K562 (cell line): Measurements from ENCODE around the gene LY6G6D. TPM values are rescaled to one million over a fixed set of nuclear protein-coding genes. Genes with fewer than 3 reads are reported as not detected.

Source experiments
- CBX8 ChIP-seq: fragments of 200-600 bp; sonication (generic); IDR thresholded peaks from 2 replicates; pipeline ENCODE4 v1.6.1; 2012; ENCODE audit warnings: borderline replicate concordance, mixed run types, low read depth, mild to moderate bottlenecking, moderate library complexity, mixed read lengths, low read length, control low read depth, inconsistent platforms; ENCODE audit not compliant: poor library complexity, severe bottlenecking; ENCODE audit errors: extremely low read depth
- CREM ChIP-seq: IDR thresholded peaks from 2 replicates; pipeline ENCODE4 v1.6.1; 2014; ENCODE audit warnings: antibody characterized with exemption, low read depth
- CTBP1 ChIP-seq: fragments of 450-650 bp; IDR thresholded peaks from 2 replicates; pipeline ENCODE4 v1.6.1; 2016; ENCODE audit warnings: borderline replicate concordance
- CXXC5 ChIP-seq: fragments of 250-450 bp; sonication (Bioruptor Pico); IDR thresholded peaks from 2 replicates; pipeline ENCODE4 v1.8.0; 2022; ENCODE audit warnings: inconsistent platforms, mild to moderate bottlenecking, moderate library complexity
- ELF4 ChIP-seq: fragments of 450-650 bp; formaldehyde crosslinking; IDR thresholded peaks from 2 replicates; pipeline ENCODE4 v1.4.0; 2022; ENCODE audit warnings: missing genetic modification characterization
- EP300 ChIP-seq: IDR thresholded peaks from 2 replicates; pipeline ENCODE4 v1.6.1; 2012; ENCODE audit warnings: low read length, improper control_type of control experiment
- ETS1 ChIP-seq: conservative IDR thresholded peaks from 2 replicates; pipeline ENCODE4 v1.6.1; 2011; ENCODE audit warnings: low read depth, mild to moderate bottlenecking, low read length; ENCODE audit not compliant: control insufficient read depth
- L3MBTL2 ChIP-seq: fragments of 450-650 bp; IDR thresholded peaks from 2 replicates; pipeline ENCODE4 v1.6.1; 2016; ENCODE audit warnings: mild to moderate bottlenecking, moderate library complexity
- MEIS2 ChIP-seq: fragments of 450-650 bp; IDR thresholded peaks from 2 replicates; pipeline ENCODE4 v1.6.1; 2014; ENCODE audit warnings: mild to moderate bottlenecking; ENCODE audit not compliant: partially characterized antibody
- POLR3A ChIP-seq: IDR thresholded peaks from 2 replicates; pipeline ENCODE4 v1.6.1; 2011; ENCODE audit warnings: borderline replicate concordance, mild to moderate bottlenecking, moderate library complexity; ENCODE audit not compliant: insufficient read length, insufficient read depth; ENCODE audit errors: extremely low read depth
- RBM15 ChIP-seq: fragments of 200-400 bp; formaldehyde crosslinking; IDR thresholded peaks from 2 replicates; pipeline ENCODE4 v1.6.1; 2018; ENCODE audit warnings: mild to moderate bottlenecking, low read length, moderate library complexity; ENCODE audit not compliant: insufficient read depth
- RBM25 ChIP-seq: fragments of 200-400 bp; formaldehyde crosslinking; IDR thresholded peaks from 2 replicates; pipeline ENCODE4 v1.6.1; 2018; ENCODE audit warnings: low read length, low read depth, moderate library complexity; ENCODE audit not compliant: severe bottlenecking
- RCOR1 ChIP-seq, 2 experiments: IDR thresholded peaks; 2 replicates each; pipeline ENCODE4 v1.6.1; 2012; ENCODE audit warnings: low read depth in 2 of 2, low read length in 2 of 2, borderline replicate concordance in 1 of 2, improper control_type of control experiment in 1 of 2
- SMAD4 ChIP-seq: fragments of 250-450 bp; sonication (Bioruptor Pico); conservative IDR thresholded peaks from 2 replicates; pipeline ENCODE4 v1.8.0; 2021; ENCODE audit warnings: inconsistent platforms, mild to moderate bottlenecking, moderate library complexity
- SNRNP70 ChIP-seq: fragments of 200-400 bp; formaldehyde crosslinking; optimal IDR thresholded peaks from 2 replicates; pipeline ENCODE3; 2017; ENCODE audit warnings: low read depth, low read length
- TARDBP ChIP-seq: fragments of 450-650 bp; IDR thresholded peaks from 2 replicates; pipeline ENCODE4 v1.6.1; 2016
- TEAD4 ChIP-seq, 2 experiments: sonication (generic) in 1 of 2; formaldehyde crosslinking in 1 of 2; IDR thresholded peaks; 2 replicates each; pipeline versions ENCODE4 v1.6.1 to v1.8.0; 2012 to 2022; ENCODE audit warnings: borderline replicate concordance in 1 of 2, inconsistent platforms in 1 of 2, low read length in 1 of 2, mild to moderate bottlenecking in 1 of 2, missing genetic modification reagents in 1 of 2
- TSC22D4 ChIP-seq: fragments of 450-650 bp; IDR thresholded peaks from 2 replicates; pipeline ENCODE4 v1.6.1; 2016; ENCODE audit warnings: missing genetic modification characterization, missing biosample characterization, control low read depth
- YY1 ChIP-seq, 3 experiments: IDR thresholded peaks; 2 replicates each; pipeline ENCODE4 v1.6.1; 2011; ENCODE audit warnings: low read length in 2 of 3, mild to moderate bottlenecking in 2 of 3, moderate library complexity in 2 of 3, borderline replicate concordance in 1 of 3, control low read depth in 1 of 3, low read depth in 1 of 3; ENCODE audit not compliant: insufficient read depth in 3 of 3, insufficient replicate concordance in 2 of 3, control insufficient read depth in 1 of 3, insufficient read length in 1 of 3; ENCODE audit errors: extremely low read depth in 1 of 3
- ZNF232 ChIP-seq: sonication (generic); formaldehyde crosslinking; IDR thresholded peaks from 2 replicates; pipeline ENCODE4 v1.8.0; 2022; ENCODE audit warnings: mild to moderate bottlenecking, missing genetic modification reagents
- ZNF41 ChIP-seq: fragments of 250-450 bp; sonication (Bioruptor Pico); conservative IDR thresholded peaks from 2 replicates; pipeline ENCODE4 v1.4.0; 2020; ENCODE audit warnings: mild to moderate bottlenecking
- ZNF551 ChIP-seq: fragments of 250-450 bp; sonication (Bioruptor Pico); IDR thresholded peaks from 2 replicates; pipeline ENCODE4 v1.5.0; 2021; ENCODE audit warnings: mild to moderate bottlenecking, moderate library complexity
- polyA plus RNA-seq, 8 experiments: library from polyadenylated mRNA; depleted of rRNA in 4 of 8; stranded (reverse) in 5 of 8; unstranded in 3 of 8; fragments of >200 nt; fragmentation: Nextera tagmentation in 2 of 8; fragmentation: Illumina TruSeq in 1 of 8; extraction: Ambion mirVana in 2 of 8; extraction: Trizol in 1 of 8; gene quantifications; 2 replicates each; pipeline versions ENCODE4 v1.2.1 to v1.2.3, GENCODE V29; 2011 to 2014; ENCODE audit warnings: inconsistent platforms in 1 of 8, missing spikeins in 1 of 8
- total RNA-seq, 7 experiments: library from RNA; depleted of rRNA in 6 of 7; stranded (reverse); fragments of >200 nt in 6 of 7; fragmentation: Illumina TruSeq in 2 of 7; extraction: Trizol in 2 of 7; gene quantifications; 2 replicates each; pipeline versions ENCODE4 v1.2.1 to v1.2.3, GENCODE V29; 2011 to 2021; ENCODE audit warnings: low replicate concordance in 1 of 7
- TF ChIP-seq, protein P1 (sequence below): sonication (generic); formaldehyde crosslinking; IDR thresholded peaks from 2 replicates; pipeline ENCODE4 v1.8.0; 2022; ENCODE audit warnings: missing genetic modification reagents, mild to moderate bottlenecking, borderline replicate concordance

Gene LY6G6D
- total and polyA plus RNA-seq, 9 of the 15 experiments (the other 6 are each of a cell fraction or from before 2014, with no cell fraction given), result 0.30 to 0.38 TPM; not detected in 7

DNA sequence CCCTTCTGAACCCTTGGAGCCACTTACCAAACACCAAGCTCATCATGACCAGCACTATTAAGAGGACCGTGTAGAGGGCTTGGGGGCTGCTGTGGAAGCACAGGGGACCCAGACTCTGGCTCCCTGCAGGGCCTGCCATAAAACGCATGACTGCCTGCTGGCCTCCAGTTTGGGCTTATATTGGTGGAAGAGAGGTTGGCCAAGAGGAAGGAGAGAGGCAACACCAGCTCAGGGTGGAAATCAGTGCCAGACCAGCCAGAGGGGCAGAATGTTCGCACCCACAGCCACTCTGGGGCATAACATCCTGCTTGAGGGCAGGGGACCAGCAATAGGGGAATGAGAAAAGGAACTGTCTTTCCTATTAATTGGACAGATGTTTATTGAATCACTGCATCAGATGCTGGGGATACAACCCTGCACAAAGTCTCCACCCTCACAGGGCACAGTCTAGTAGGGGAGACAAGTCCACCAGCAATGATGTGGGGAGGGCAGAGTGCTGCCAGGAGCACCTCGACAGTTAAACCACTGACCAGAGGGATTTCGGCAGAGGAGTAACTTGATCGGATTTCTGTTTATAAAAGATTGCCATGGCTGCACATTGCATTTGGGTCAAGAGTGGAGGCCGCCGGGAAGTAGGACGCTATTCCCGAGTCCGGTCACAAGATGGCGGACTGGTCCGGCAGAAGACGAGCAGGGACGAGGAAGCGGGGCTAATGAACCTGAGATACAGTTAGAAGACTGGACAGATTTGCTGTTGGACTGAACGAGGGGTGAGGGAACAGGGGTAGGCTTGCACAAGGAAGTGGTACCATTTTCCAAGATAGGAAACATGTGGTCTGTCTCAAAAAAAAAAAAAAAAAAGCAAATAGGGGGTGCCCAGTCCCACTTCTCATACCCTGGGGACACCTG is 34.7 kb upstream of the LY6G6D start, which contains the start of gene LY6G5C (continued):
- TF ChIP-seq, protein P1, sequence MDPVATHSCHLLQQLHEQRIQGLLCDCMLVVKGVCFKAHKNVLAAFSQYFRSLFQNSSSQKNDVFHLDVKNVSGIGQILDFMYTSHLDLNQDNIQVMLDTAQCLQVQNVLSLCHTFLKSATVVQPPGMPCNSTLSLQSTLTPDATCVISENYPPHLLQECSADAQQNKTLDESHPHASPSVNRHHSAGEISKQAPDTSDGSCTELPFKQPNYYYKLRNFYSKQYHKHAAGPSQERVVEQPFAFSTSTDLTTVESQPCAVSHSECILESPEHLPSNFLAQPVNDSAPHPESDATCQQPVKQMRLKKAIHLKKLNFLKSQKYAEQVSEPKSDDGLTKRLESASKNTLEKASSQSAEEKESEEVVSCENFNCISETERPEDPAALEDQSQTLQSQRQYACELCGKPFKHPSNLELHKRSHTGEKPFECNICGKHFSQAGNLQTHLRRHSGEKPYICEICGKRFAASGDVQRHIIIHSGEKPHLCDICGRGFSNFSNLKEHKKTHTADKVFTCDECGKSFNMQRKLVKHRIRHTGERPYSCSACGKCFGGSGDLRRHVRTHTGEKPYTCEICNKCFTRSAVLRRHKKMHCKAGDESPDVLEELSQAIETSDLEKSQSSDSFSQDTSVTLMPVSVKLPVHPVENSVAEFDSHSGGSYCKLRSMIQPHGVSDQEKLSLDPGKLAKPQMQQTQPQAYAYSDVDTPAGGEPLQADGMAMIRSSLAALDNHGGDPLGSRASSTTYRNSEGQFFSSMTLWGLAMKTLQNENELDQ (CRISPR knock-in tag), result no peak
- no peak for TF ChIP-seq SNRNP70
- no peak for TF ChIP-seq POLR3A
- no peak for TF ChIP-seq ZNF41 (CRISPR knock-in tag)
- TF ChIP-seq CXXC5 (CRISPR knock-in tag), result peak; percentile 48
- TF ChIP-seq CTBP1, result 0 out of 2 replicates have a peak, but pooled peaks have one; percentile 51
- TF ChIP-seq RBM15, result no peak
- no peak for TF ChIP-seq ZNF551 (CRISPR knock-in tag)
- TF ChIP-seq TEAD4 (IDR thresholded peaks at IDR 0.05; ENCODE audit: low read length), result no peak
- peak; percentile 68; the same call in 1 of the 2 replicates for TF ChIP-seq TEAD4 (CRISPR knock-in tag; IDR thresholded peaks at IDR 0.05; ENCODE audit: borderline replicate concordance)
- peak; percentile 74 for TF ChIP-seq CREM
- no peak for TF ChIP-seq MEIS2
- TF ChIP-seq CBX8, result no peak
- no peak for TF ChIP-seq RBM25
- TF ChIP-seq TSC22D4 (tag), result no peak
- TF ChIP-seq TARDBP, result peak; percentile 58; the same call in 1 of the 2 replicates
- TF ChIP-seq ZNF232 (CRISPR knock-in tag), result no peak
- 0 out of 2 replicates have a peak, but pooled peaks have one; percentile 38 for TF ChIP-seq ELF4 (CRISPR knock-in tag)
- peak; percentile 18; the same call in 1 of the 2 replicates for TF ChIP-seq SMAD4 (CRISPR knock-in tag)
- TF ChIP-seq YY1 (IDR thresholded peaks at IDR 0.05; ENCODE audit: borderline replicate concordance in 1 of 3, control insufficient read depth in 1 of 3, extremely low read depth in 1 of 3, insufficient read depth in 3 of 3, insufficient read length in 1 of 3, insufficient replicate concordance in 2 of 3, low read depth in 1 of 3, low read length in 2 of 3), result peak; percentile 49 to 84 (median 80)
- TF ChIP-seq RCOR1 (IDR thresholded peaks at IDR 0.05; ENCODE audit: borderline replicate concordance in 1 of 2, low read depth in 2 of 2, low read length in 2 of 2), result peak in 1 of 2 experiments; percentile 81; a peak in 2 of 4 replicates
- no peak for TF ChIP-seq ETS1
- peak; percentile 39; the same call in 1 of the 2 replicates for TF ChIP-seq EP300
- TF ChIP-seq L3MBTL2, result no peak
